HepG2 (cell line): Measurements from ENCODE around the gene C2CD4A. TPM values are rescaled to one million over a fixed set of nuclear protein-coding genes. Genes with fewer than 3 reads are reported as not detected.

Experiments
- ATAC-seq: fragments of 200-7000 bp; cut with Tn5 transposase; 3 replicates; pipeline ENCODE4 v1.9.1; 2020; ENCODE audit warnings: mild to moderate bottlenecking, moderate library complexity
- BruUV-seq: library from RNA; stranded (reverse); fragments of 400-500 nt; replicated peaks from 2 replicates; lab custom pipeline; 2021; lab: Mats Ljungman, UMichigan
- CTCF ChIA-PET: fragments of 300-600 bp; formaldehyde crosslinking; extraction: SDS; loops from one replicate; lab custom pipeline; 2021; ENCODE audit warnings: low total read pairs, inconsistent platforms, low intra/inter-chr PET ratio; lab: Yijun Ruan, JAX
- POLR2A ChIA-PET: fragments of 350-600 bp; sonication (Branson Sonifier 250); formaldehyde crosslinking; loops from one replicate; lab custom pipeline; 2020; ENCODE audit warnings: antibody characterized with exemption, inconsistent platforms; lab: Yijun Ruan, JAX
- DNase-seq: peaks from one replicate; pipeline ENCODE4 v3.0.0-alpha.2; 2015; ENCODE audit warnings: low spot score
- FAIRE-seq: peaks from 3 replicates; lab custom pipeline; 2011; peaks lifted over from hg19 to GRCh38; lab: Jason Lieb, UNC
- H2AFZ ChIP-seq: one replicate; pipeline ENCODE4 v1.6.1; 2011; ENCODE audit warnings: low read length, inconsistent platforms
- H3K27ac ChIP-seq: fragments of 300-600 bp; 3 replicates; pipeline ENCODE4 v1.8.0; 2011; ENCODE audit warnings: mixed run types, mild to moderate bottlenecking, mixed read lengths, low read length, inconsistent platforms; ENCODE audit not compliant: insufficient read depth; ENCODE audit errors: extremely low read length
- H3K27me3 ChIP-seq, 2 experiments: fragments of 200-600 bp in 1 of 2; 2 replicates in 1 of 2; 3 replicates in 1 of 2; pipeline versions ENCODE4 v1.6.0 to v1.8.0; 2011; ENCODE audit warnings: low read length in 2 of 2, mild to moderate bottlenecking in 2 of 2, moderate library complexity in 2 of 2, inconsistent platforms in 1 of 2; ENCODE audit not compliant: insufficient read depth in 2 of 2, control insufficient read depth in 1 of 2
- H3K36me3 ChIP-seq, 2 experiments: fragments of 200-600 bp in 1 of 2; replicated peaks in 1 of 2; 2 replicates in 1 of 2; 3 replicates in 1 of 2; pipeline versions ENCODE4 v1.5.1 to v1.8.0; 2011; ENCODE audit warnings: low read length in 2 of 2, inconsistent platforms in 1 of 2; ENCODE audit not compliant: insufficient read depth in 2 of 2, control insufficient read depth in 1 of 2
- H3K4me1 ChIP-seq: 2 replicates; pipeline ENCODE4 v1.5.1; 2012; ENCODE audit warnings: low read length, inconsistent platforms; ENCODE audit not compliant: insufficient read depth
- H3K4me2 ChIP-seq: 2 replicates; pipeline ENCODE4 v1.6.0; 2011; ENCODE audit warnings: low read depth, low read length, inconsistent platforms
- H3K4me3 ChIP-seq, 3 experiments: fragments of 200-600 bp in 1 of 3; sonication (generic), shearing (Covaris generic) in 1 of 3; replicated peaks in 1 of 3; 2 replicates each; pipeline ENCODE4 v1.5.1; 2011 to 2016; ENCODE audit warnings: low read length in 3 of 3, inconsistent platforms in 2 of 3, low read depth in 2 of 3, mild to moderate bottlenecking in 2 of 3, control low read depth in 1 of 3, mixed read lengths in 1 of 3; ENCODE audit not compliant: insufficient read depth in 1 of 3
- H3K79me2 ChIP-seq: one replicate; pipeline ENCODE4 v1.6.1; 2011; ENCODE audit warnings: low read length, inconsistent platforms; ENCODE audit not compliant: insufficient read depth
- H3K9ac ChIP-seq: 2 replicates; pipeline ENCODE4 v1.6.0; 2011; ENCODE audit warnings: mild to moderate bottlenecking, low read depth, low read length, inconsistent platforms; ENCODE audit not compliant: insufficient read depth
- H3K9me3 ChIP-seq: 2 replicates; pipeline ENCODE4 v1.5.1; 2012; ENCODE audit warnings: mild to moderate bottlenecking, low read length
- H4K20me1 ChIP-seq: 2 replicates; pipeline ENCODE4 v1.6.0; 2011; ENCODE audit warnings: inconsistent platforms, mild to moderate bottlenecking, low read length, moderate library complexity; ENCODE audit not compliant: insufficient read depth
- ATF3 ChIP-seq: sonication (generic); formaldehyde crosslinking; IDR thresholded peaks from 2 replicates; pipeline ENCODE4 v1.4.0; 2020; ENCODE audit warnings: missing genetic modification reagents
- BRD4 ChIP-seq: sonication (generic); formaldehyde crosslinking; IDR thresholded peaks from 2 replicates; pipeline ENCODE4 v1.4.0; 2020; ENCODE audit warnings: missing genetic modification reagents
- EEA1 ChIP-seq: sonication (generic); formaldehyde crosslinking; IDR thresholded peaks from 2 replicates; pipeline ENCODE4 v1.5.1; 2020; ENCODE audit warnings: mild to moderate bottlenecking, missing genetic modification reagents, borderline replicate concordance
- FOXA1 ChIP-seq, 2 experiments: fragments of 450-650 bp in 1 of 2; sonication (generic) in 1 of 2; formaldehyde crosslinking in 1 of 2; IDR thresholded peaks; 2 replicates each; pipeline versions ENCODE4 v1.4.0 to v1.6.1; 2016 to 2020; ENCODE audit warnings: missing genetic modification reagents in 1 of 2
- KDM5A ChIP-seq: fragments of 200-600 bp; sonication (generic); IDR thresholded peaks from 2 replicates; pipeline ENCODE4 v1.7.0; 2018; ENCODE audit warnings: antibody characterized with exemption, mild to moderate bottlenecking, low read length, borderline replicate concordance
- NR2F6 ChIP-seq, 2 experiments: IDR thresholded peaks; 2 replicates each; pipeline ENCODE4 v1.6.1; 2016; ENCODE audit warnings: antibody characterized with exemption in 1 of 2, mild to moderate bottlenecking in 1 of 2
- RFXANK ChIP-seq: IDR thresholded peaks from 2 replicates; pipeline ENCODE4 v1.6.1; 2016
- SALL2 ChIP-seq: sonication (generic); formaldehyde crosslinking; IDR thresholded peaks from 2 replicates; pipeline ENCODE4 v1.8.1; 2023; ENCODE audit warnings: mild to moderate bottlenecking, missing genetic modification reagents, inconsistent platforms
- SMC3 ChIP-seq: IDR thresholded peaks from 2 replicates; pipeline ENCODE4 v1.6.1; 2011; ENCODE audit warnings: low read length, improper control_type of control experiment
- SOX13 ChIP-seq, 3 experiments: fragments of 450-650 bp in 1 of 3; sonication (generic) in 1 of 3; formaldehyde crosslinking in 1 of 3; IDR thresholded peaks in 2 of 3; conservative IDR thresholded peaks in 1 of 3; 2 replicates each; pipeline versions ENCODE4 v1.5.0 to v1.6.1; 2016 to 2020; ENCODE audit warnings: antibody characterized with exemption in 1 of 3, mild to moderate bottlenecking in 1 of 3, missing compliant biosample characterization in 1 of 3, missing genetic modification reagents in 1 of 3, moderate library complexity in 1 of 3
- TP53 ChIP-seq: sonication (generic); formaldehyde crosslinking; conservative IDR thresholded peaks from 2 replicates; pipeline ENCODE4 v1.4.0; 2020; ENCODE audit warnings: missing genetic modification reagents
- ZFP37 ChIP-seq: sonication (generic); formaldehyde crosslinking; IDR thresholded peaks from 2 replicates; pipeline ENCODE4 v1.4.0; 2020; ENCODE audit warnings: missing genetic modification reagents, borderline replicate concordance
- ZGPAT ChIP-seq: IDR thresholded peaks from 2 replicates; pipeline ENCODE4 v1.6.1; 2016; ENCODE audit warnings: mild to moderate bottlenecking
- ZNF549 ChIP-seq: sonication (generic); formaldehyde crosslinking; IDR thresholded peaks from 2 replicates; pipeline ENCODE4 v1.5.0; 2020; ENCODE audit warnings: missing genetic modification reagents
- ZNF687 ChIP-seq: sonication (generic); formaldehyde crosslinking; IDR thresholded peaks from 2 replicates; pipeline ENCODE4 v1.5.1; 2020; ENCODE audit warnings: mild to moderate bottlenecking, missing genetic modification reagents, moderate library complexity
- ZNF784 ChIP-seq: sonication (generic); formaldehyde crosslinking; IDR thresholded peaks from 2 replicates; pipeline ENCODE4 v1.5.1; 2020; ENCODE audit warnings: missing genetic modification reagents, mild to moderate bottlenecking, borderline replicate concordance
- WGBS: methylation state at CpG from one replicate; pipeline ENCODE4 v1.1.6; 2017; ENCODE audit warnings: low lambda C conversion rate; 5-methylcytosine and 5-hydroxymethylcytosine counted together
- in situ Hi-C: cut with HindIII; loops from 2 replicates; pipeline ENCODE4 v1.10.0; 2017; ENCODE audit warnings: low pct_unique_long_range_greater_than_20kb; ENCODE audit not compliant: extremely low pct_ligation_motif_present
- intact Hi-C: fragments of 100-400 bp; cut with micrococcal nuclease; formaldehyde crosslinking; loops from one replicate; pipeline ENCODE4 v1.10.0; 2022; ENCODE audit not compliant: unreplicated experiment
- polyA plus RNA-seq, 8 experiments: library from polyadenylated mRNA; depleted of rRNA in 3 of 8; stranded (reverse) in 7 of 8; unstranded in 1 of 8; fragments of >200 nt; fragmentation: Illumina TruSeq in 4 of 8; extraction: Trizol in 4 of 8; gene quantifications; 2 replicates each; pipeline versions ENCODE4 v1.2.1 to v1.2.3, GENCODE V29; 2011 to 2016; ENCODE audit warnings: low read depth in 4 of 8, missing spikeins in 1 of 8, mixed read lengths in 1 of 8; ENCODE audit not compliant: insufficient read depth in 1 of 8
- total RNA-seq, 5 experiments: library from RNA; depleted of rRNA; stranded (reverse); fragments of >200 nt; fragmentation: Illumina TruSeq; extraction: Trizol; gene quantifications; 2 replicates each; pipeline ENCODE4 v1.2.3, GENCODE V29; 2016; ENCODE audit warnings: low read depth in 1 of 5

Gene C2CD4A
- total and polyA plus RNA-seq, 2 of the 13 experiments (the other 11 are each of a cell fraction or from before 2014, with no cell fraction given) = 0.20 TPM; not detected in 1

- ATAC-seq (no peak), DNase-seq (no peak), FAIRE-seq (no peak)
- Histone ChIP-seq H3K4me2 (no peak overlapping the region), H3K4me3 (no peak overlapping the region), H3K27ac (no peak overlapping the region), H3K79me2 (peaks cover 12% of the 10 kb centered on the region), H4K20me1 (no peaks in the 10 kb centered on the region), H3K4me1 (peaks cover under 1% of the 10 kb centered on the region; the same call in 1 of the 2 replicates), H3K27me3 (no peaks in the 10 kb centered on the region), H3K9ac (no peak overlapping the region), H3K9me3 (no peaks in the 10 kb centered on the region), H2AFZ (no peak overlapping the region), H3K36me3 (no peaks in the 10 kb centered on the region)
- POLR2A ChIA-PET = no interaction called here
- intact Hi-C loops (no loop called here), in situ Hi-C loops (no loop called here)
- 97% methylated on average over 2 of the region's 2 CpGs for WGBS
- BruUV-seq = no TSS peak
- CTCF ChIA-PET = no interaction called here
- TF ChIP-seq BRD4 = no peak
- no peak for TF ChIP-seq SOX13 (IDR thresholded peaks at IDR 0.05)
- TF ChIP-seq SOX13 (CRISPR knock-in tag; conservative IDR thresholded peaks at IDR 0.05 in 1 of 2, IDR thresholded peaks at IDR 0.05 in 1 of 2) = no peak
- no peak for TF ChIP-seq TP53 (CRISPR knock-in tag)
- no peak for TF ChIP-seq ZNF549 (CRISPR knock-in tag)
- TF ChIP-seq ZFP37 = no peak
- TF ChIP-seq ZNF784 = no peak
- no peak for TF ChIP-seq ZGPAT (CRISPR knock-in tag)
- TF ChIP-seq KDM5A = no peak
- no peak for TF ChIP-seq ATF3 (CRISPR knock-in tag)
- TF ChIP-seq RFXANK (CRISPR knock-in tag) = no peak
- no peak for TF ChIP-seq SALL2
- no peak for TF ChIP-seq NR2F6 (IDR thresholded peaks at IDR 0.05)
- no peak for TF ChIP-seq NR2F6 (CRISPR knock-in tag; IDR thresholded peaks at IDR 0.05)
- no peak for TF ChIP-seq EEA1 (CRISPR knock-in tag)
- TF ChIP-seq SMC3 = no peak
- TF ChIP-seq ZNF687 (CRISPR knock-in tag) = no peak
- TF ChIP-seq FOXA1 (IDR thresholded peaks at IDR 0.05) = no peak
- no peak for TF ChIP-seq FOXA1 (CRISPR knock-in tag; IDR thresholded peaks at IDR 0.05)
Measured at GRCh38 chr15:62047282-62047827, 19.4 kb upstream of the C2CD4A start.
